ENCODE measurements around the gene SUSD1. TPM values are rescaled to one million over a fixed set of nuclear protein-coding genes. Genes with fewer than 3 reads are reported as not detected.

Gene SUSD1
- total RNA-seq, 4 donors from 2014 or later, result 9.5 to 17.3 (median 13.6) TPM

DNA sequence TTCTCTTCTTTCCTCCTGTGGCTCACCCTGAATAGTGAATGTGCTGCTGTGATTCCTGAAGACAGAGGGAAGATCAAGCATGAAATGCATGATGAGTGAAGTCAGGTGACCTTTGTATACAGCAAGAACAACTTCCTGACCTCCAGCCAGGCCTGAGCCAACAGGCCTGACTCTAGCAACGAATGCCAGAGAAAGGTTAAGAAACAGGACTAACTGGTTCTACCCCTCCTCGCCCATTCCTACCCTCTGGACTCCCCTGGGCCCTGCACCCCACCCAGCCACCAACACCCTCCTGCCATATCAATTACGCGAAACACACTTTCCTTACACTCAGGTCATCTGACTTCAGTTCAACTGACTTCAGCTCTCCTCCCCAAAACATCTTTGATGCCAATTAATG, 4.9 kb downstream of the SUSD1 start:
- 46 to 66% methylated on average over 4 of the region's 4 CpGs for WGBS, 2 donors
- Histone ChIP-seq H3K9me3 (no peaks in the 10 kb centered on the region), H3K4me3 (replicated peaks in 1 of 3) (no peak overlapping the region), H3K36me3 (no peaks in the 10 kb centered on the region), H3K27me3 (no peaks in the 10 kb centered on the region), H3K4me1 (peaks cover 5 to 26% of the 10 kb centered on the region in 2 donors), H3K27ac (peak overlapping the region in 1 of 3 donors; percentile 24)
- peak; percentile 57 to 60 for DNase-seq
- intact Hi-C loops (cut with DNase I), result loop anchor here (10.0 kb wide), 1 partner anchor 155 kb away; no protein-coding TSS in a partner anchor
- TF ChIP-seq, protein P1, sequence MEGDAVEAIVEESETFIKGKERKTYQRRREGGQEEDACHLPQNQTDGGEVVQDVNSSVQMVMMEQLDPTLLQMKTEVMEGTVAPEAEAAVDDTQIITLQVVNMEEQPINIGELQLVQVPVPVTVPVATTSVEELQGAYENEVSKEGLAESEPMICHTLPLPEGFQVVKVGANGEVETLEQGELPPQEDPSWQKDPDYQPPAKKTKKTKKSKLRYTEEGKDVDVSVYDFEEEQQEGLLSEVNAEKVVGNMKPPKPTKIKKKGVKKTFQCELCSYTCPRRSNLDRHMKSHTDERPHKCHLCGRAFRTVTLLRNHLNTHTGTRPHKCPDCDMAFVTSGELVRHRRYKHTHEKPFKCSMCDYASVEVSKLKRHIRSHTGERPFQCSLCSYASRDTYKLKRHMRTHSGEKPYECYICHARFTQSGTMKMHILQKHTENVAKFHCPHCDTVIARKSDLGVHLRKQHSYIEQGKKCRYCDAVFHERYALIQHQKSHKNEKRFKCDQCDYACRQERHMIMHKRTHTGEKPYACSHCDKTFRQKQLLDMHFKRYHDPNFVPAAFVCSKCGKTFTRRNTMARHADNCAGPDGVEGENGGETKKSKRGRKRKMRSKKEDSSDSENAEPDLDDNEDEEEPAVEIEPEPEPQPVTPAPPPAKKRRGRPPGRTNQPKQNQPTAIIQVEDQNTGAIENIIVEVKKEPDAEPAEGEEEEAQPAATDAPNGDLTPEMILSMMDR (IDR thresholded peaks at IDR 0.05), result no peak
- TF ChIP-seq POLR2A (IDR thresholded peaks at IDR 0.05), result no peak

DNA sequence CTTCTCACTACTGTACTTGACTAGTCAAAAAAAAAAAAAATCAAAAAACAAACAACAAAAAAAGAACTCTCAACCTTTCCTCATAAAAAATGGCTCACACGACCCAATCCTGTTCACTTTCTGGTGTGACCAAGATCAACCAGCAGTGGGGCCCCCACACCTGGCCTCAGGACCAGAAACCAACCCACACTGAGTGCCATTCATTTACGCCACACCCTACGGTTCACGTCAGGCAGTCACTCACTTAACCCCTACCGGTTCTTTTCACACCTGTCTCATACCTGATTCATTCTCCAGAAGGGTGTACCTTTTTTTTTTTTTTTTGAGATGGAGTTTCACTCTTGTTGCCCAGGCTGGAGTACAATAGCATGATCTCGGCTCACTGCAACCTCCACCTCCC, 5.7 kb downstream of the SUSD1 start:
- H3K27ac ChIP-seq, result no peak overlapping the region
- 95 to 97% methylated on average over 6 of the region's 6 CpGs for WGBS, 2 donors
- intact Hi-C loops (cut with DNase I), result no loop called here
- H3K27me3 ChIP-seq, result no peaks in the 10 kb centered on the region
- no peaks in the 10 kb centered on the region for H3K9me3 ChIP-seq
- TF ChIP-seq POLR2A (IDR thresholded peaks at IDR 0.05), result no peak
- no peaks in the 10 kb centered on the region for H3K36me3 ChIP-seq
- peaks cover 5 to 25% of the 10 kb centered on the region in 2 donors for H3K4me1 ChIP-seq
- DNase-seq, result no peak
- no peak overlapping the region for H3K4me3 ChIP-seq (replicated peaks in 1 of 3)

DNA sequence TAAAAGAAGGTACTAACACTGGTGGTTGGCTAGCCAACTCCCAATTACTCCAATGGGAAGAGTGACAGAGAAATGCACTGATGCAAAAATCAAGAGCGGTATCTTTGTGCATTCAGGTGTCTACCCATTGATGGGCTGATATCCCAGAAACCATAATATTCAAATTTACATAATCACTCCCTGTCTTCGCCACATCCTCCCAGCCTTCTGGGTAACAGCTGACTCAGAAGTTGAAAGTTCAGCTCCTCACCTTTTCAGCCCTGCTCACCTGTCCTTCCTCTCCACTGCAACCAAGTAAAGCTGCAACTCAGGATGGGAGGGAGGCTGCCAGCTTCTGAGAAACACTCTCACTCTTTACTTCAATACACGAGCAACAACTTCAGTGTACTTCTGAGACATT, 6.9 kb downstream of the SUSD1 start:
- DNase-seq, result no peak
- no peak for TF ChIP-seq POLR2A (IDR thresholded peaks at IDR 0.05)
- TF ChIP-seq, protein P1 (IDR thresholded peaks at IDR 0.05), result no peak
- no peaks in the 10 kb centered on the region for H3K27me3 ChIP-seq
- H3K4me1 ChIP-seq, result peaks cover 5 to 19% of the 10 kb centered on the region in 2 donors
- WGBS, 2 donors, result 94 to 97% methylated on average over 3 of the region's 3 CpGs
- H3K27ac ChIP-seq, result no peak overlapping the region
- intact Hi-C loops (cut with DNase I), result no loop called here
- H3K9me3 ChIP-seq, result no peaks in the 10 kb centered on the region
- H3K4me3 ChIP-seq (replicated peaks in 1 of 3), result no peak overlapping the region
- H3K36me3 ChIP-seq, result no peaks in the 10 kb centered on the region

DNA sequence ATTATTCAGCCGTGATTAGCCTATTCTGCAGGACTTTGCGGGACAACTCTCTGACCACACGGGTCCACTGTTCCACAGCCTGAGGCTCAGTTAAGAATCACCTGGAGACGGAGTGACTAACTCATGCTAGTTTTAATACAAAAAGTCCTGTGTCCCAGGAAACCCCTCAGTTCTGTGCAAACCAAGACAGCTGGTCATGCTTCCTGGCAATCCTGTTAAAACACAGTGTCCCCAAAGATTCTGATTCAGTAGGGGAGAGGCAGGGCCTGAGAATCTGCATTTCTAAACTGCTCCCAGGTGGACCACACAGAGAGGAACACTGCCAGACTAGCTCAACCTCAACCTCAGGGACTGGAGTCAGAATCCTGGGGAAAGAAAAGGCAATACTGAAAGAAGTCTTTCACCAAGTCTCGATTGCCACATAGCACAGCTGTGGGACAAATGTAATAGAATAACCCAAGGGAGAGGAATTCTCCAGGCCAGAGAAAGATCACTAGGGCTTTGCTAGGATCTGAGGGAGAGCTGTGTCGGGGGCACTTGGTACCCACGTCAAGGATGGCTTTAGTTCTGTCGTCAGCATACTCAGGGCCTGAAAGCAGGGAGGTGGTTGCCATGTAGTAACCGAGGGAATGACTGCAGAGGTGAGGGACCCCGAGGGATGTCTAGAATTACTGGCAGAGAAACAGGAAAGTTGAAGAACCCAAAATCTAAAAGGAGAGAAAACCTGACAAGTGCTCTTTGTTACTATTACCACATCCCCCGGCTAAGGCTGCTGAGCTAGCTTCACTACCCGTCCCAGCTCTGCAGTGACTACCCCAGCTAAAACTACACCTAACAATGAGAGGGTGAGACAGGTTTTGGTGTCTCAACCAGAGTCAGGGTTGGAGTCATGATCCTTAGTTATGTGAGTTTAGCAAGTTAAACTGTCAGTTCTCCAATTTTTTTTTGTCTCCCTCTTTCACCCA, 8.6 kb downstream of the SUSD1 start:
- DNase-seq, result peak; percentile 17 to 29
- Histone ChIP-seq H3K4me3 (replicated peaks in 1 of 3) (no peak overlapping the region), H3K4me1 (peaks cover 5 to 19% of the 10 kb centered on the region in 2 donors), H3K36me3 (no peaks in the 10 kb centered on the region), H3K9me3 (no peaks in the 10 kb centered on the region), H3K27ac (no peak overlapping the region), H3K27me3 (no peaks in the 10 kb centered on the region)
- no peak for TF ChIP-seq POLR2A (IDR thresholded peaks at IDR 0.05)
- TF ChIP-seq, protein P1 (IDR thresholded peaks at IDR 0.05), result peak in 3 of 6 experiments; percentile 21 to 42 (median 28)
- 76 to 81% methylated on average over 12 of the region's 12 CpGs for WGBS, 2 donors
- intact Hi-C loops (cut with DNase I), result no loop called here

DNA sequence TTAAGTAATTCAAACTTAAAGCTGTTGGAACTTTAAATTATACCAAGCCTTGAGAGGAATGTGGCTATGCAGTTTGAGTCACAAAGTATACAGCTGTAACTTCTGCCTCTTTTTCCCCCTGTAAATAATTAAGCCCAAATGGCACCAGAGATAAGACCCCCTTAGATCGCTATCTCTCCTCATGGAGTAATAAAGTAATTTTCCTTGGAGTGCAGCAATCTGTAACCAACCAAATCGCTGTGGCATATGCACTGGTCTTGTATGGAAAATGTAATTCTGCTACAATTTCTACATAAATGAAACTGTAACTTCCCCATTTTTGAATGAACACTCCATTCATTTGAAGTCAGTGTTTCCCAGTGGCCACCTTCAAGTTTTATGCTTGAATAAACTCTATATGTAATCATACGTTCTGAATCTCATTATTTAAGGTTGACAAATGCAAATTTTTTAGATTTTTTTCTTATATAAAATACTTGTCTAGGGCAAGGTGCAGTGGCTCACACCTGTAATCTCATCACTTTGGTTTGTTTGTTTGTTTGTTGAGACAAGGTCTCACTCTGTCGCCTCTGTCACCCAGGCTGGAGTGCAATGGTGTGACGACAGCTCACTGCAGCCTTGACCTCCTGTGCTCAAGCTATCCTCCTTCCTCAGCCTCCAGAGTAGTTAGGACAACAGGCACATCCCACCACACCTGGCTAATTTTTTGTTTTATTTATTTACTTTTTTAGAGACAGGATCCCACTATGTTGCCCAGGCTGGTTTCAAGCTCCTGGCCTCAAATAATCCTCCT, 12.3 kb downstream of the SUSD1 start:
- no peak overlapping the region for H3K4me3 ChIP-seq (replicated peaks in 1 of 3)
- no peaks in the 10 kb centered on the region for H3K36me3 ChIP-seq
- 89 to 91% methylated on average over 5 of the region's 5 CpGs for WGBS, 2 donors
- no peak overlapping the region for H3K27ac ChIP-seq
- peaks cover 0 to 6% of the 10 kb centered on the region in 2 donors for H3K4me1 ChIP-seq
- DNase-seq, result no peak
- intact Hi-C loops (cut with DNase I), result no loop called here
- TF ChIP-seq, protein P1 (IDR thresholded peaks at IDR 0.05), result no peak
- no peak for TF ChIP-seq POLR2A (IDR thresholded peaks at IDR 0.05)
- no peaks in the 10 kb centered on the region for H3K27me3 ChIP-seq
- no peaks in the 10 kb centered on the region for H3K9me3 ChIP-seq
